Activated CD8-positive, alpha-beta T cell treated with anti-CD3 and anti-CD28 coated beads, Interleukin-2, amount 10 ng/mL, durations not matched to agents 7 days and 5 days (primary cell): ENCODE measurements around the gene SF1. TPM values are rescaled to one million over a fixed set of nuclear protein-coding genes. Genes with fewer than 3 reads are reported as not detected.
"Not testable (repeated sequence)": the region's sequence is repeated elsewhere in the genome, so short reads cannot be mapped to it uniquely, and the experiment has no call there.

Experiments used
- ATAC-seq: fragments of 150-1000 bp; cut with Tn5 transposase; one replicate; pipeline ENCODE4 v1.10.0; 2021; ENCODE audit warnings: moderate library complexity
- CTCF ChIA-PET: fragments of 350-600 bp; sonication (Branson Sonifier 250); formaldehyde crosslinking; loops from one replicate; lab custom pipeline; 2021; ENCODE audit warnings: antibody characterized with exemption; lab: Charles Lee
- POLR2A ChIA-PET: fragments of 350-600 bp; sonication (Branson Sonifier 250); formaldehyde crosslinking; loops from one replicate; lab custom pipeline; 2021; ENCODE audit warnings: antibody characterized with exemption; lab: Charles Lee
- DNase-seq: peaks from one replicate; pipeline ENCODE4 v3.0.0-alpha.2; 2020
- H3K27ac Mint-ChIP-seq: one replicate; pipeline ENCODE4 v1.8.0; 2021; ENCODE audit warnings: mild to moderate bottlenecking, mixed read lengths
- H3K27me3 Mint-ChIP-seq: one replicate; pipeline ENCODE4 v1.8.0; 2021; ENCODE audit warnings: low read depth, mixed read lengths
- H3K36me3 Mint-ChIP-seq: one replicate; pipeline ENCODE4 v1.8.0; 2021; ENCODE audit warnings: low read depth, mixed read lengths
- H3K4me1 Mint-ChIP-seq: one replicate; pipeline ENCODE4 v1.8.0; 2021; ENCODE audit warnings: low read depth, mixed read lengths
- H3K4me3 Mint-ChIP-seq: one replicate; pipeline ENCODE4 v1.8.0; 2021; ENCODE audit warnings: mild to moderate bottlenecking, mixed read lengths
- H3K9me3 Mint-ChIP-seq: one replicate; pipeline ENCODE4 v1.8.0; 2022; ENCODE audit warnings: mixed read lengths; ENCODE audit not compliant: insufficient read depth
- total RNA-seq, 2 experiments: library from RNA; stranded (reverse); gene quantifications; one replicate each; pipeline ENCODE4 v1.2.3, GENCODE V29; 2021

SF1 gene, protein sequence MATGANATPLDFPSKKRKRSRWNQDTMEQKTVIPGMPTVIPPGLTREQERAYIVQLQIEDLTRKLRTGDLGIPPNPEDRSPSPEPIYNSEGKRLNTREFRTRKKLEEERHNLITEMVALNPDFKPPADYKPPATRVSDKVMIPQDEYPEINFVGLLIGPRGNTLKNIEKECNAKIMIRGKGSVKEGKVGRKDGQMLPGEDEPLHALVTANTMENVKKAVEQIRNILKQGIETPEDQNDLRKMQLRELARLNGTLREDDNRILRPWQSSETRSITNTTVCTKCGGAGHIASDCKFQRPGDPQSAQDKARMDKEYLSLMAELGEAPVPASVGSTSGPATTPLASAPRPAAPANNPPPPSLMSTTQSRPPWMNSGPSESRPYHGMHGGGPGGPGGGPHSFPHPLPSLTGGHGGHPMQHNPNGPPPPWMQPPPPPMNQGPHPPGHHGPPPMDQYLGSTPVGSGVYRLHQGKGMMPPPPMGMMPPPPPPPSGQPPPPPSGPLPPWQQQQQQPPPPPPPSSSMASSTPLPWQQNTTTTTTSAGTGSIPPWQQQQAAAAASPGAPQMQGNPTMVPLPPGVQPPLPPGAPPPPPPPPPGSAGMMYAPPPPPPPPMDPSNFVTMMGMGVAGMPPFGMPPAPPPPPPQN
- total RNA-seq = 100 to 1,000 TPM; 421 to 423 TPM

DNA sequence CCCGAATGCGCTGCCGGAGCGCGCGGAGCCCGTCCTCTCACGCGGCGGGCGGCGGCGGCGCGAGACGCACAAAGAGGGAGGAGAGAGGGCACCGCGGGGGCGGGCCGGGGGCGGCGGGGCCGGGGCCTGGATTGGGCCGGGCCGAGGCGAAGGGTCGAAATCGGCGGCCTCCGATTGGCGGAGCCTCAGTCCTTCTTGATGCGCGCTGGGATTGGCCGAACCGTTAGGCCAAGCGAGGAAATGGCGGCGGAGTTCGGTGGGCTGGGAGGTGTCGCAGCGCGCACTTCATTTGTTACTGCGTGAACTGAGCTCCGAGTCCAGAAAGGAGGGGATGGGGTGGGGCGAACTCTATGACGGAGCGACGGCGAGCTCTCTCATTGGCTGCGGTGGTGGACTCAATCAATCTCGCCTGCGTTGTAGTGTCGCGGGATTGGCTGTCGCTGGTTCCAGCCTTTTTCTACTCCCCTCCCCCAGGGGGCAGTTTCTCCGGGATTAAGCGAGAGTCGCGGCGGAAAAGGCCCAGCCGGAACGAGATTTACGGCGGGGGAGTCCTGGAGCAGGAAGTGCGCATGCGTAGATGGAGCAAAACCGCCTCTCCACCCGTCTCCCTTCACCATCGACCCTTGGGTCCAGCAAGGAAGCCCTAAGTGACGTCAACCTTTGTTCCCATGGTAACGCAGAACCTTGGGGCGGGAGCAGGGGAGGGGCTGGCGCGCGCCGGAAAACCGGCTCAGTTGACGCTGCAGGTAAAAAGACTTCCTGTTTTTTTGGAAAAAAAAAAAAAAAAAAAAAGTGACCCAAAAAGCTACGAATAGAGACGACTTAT lies at the start of gene SF1:
Gene SF1 (minus strand): TSS at position 70 of the 826 bp plus-strand sequence. CDS start 150 bp downstream, outside the sequence.
- POLR2A ChIA-PET = interaction anchor here (0.6 to 2.2 kb wide), 13 partner anchors 9 to 507 kb away, joined by 3 to 26 read pairs (median 3); partner anchors contain the start of genes PYGM and RASGRP2
- H3K4me3 Mint-ChIP-seq = peak within 1 kb of the TSS; percentile 89
- peaks cover 58% of the 10 kb centered on the region for H3K4me1 Mint-ChIP-seq
- DNase-seq (peak; percentile 100), ATAC-seq (peak; percentile 89)
- H3K27ac Mint-ChIP-seq = peak within 1 kb of the TSS; percentile 99
- no peaks in the 10 kb centered on the region for H3K9me3 Mint-ChIP-seq
- peaks cover 43% of the 10 kb centered on the region for H3K36me3 Mint-ChIP-seq
- H3K27me3 Mint-ChIP-seq = no peaks in the 10 kb centered on the region
- CTCF ChIA-PET = interaction anchor here (0.7 to 2.3 kb wide), 17 partner anchors 8 to 461 kb away, joined by 3 to 14 read pairs (median 4); partner anchors contain the start of genes MEN1, PRDX5, RASGRP2 and TRMT112

DNA sequence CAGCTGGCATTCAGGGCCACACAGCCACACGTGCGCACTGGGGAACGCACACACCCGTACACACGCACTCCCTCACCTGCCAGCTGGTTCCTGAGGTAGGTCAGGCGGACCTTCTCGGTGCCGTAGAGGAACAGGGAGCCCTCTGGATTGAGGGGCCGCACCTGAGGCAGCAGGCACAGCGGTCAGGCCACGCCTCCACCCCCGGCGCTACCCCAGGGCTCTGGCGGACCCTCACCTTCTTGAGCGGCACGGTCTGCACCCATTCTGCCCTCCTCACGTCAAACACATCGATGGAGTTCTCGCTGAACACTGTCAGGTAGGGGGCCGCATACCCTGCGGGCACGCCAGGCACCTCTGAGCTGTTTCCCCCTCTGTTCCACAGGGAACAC lies 49.1 kb upstream of the SF1 start:
- Mint-ChIP-seq H3K4me3 (no peak overlapping the region), H3K27ac (no peak overlapping the region), H3K27me3 (no peaks in the 10 kb centered on the region)

DNA sequence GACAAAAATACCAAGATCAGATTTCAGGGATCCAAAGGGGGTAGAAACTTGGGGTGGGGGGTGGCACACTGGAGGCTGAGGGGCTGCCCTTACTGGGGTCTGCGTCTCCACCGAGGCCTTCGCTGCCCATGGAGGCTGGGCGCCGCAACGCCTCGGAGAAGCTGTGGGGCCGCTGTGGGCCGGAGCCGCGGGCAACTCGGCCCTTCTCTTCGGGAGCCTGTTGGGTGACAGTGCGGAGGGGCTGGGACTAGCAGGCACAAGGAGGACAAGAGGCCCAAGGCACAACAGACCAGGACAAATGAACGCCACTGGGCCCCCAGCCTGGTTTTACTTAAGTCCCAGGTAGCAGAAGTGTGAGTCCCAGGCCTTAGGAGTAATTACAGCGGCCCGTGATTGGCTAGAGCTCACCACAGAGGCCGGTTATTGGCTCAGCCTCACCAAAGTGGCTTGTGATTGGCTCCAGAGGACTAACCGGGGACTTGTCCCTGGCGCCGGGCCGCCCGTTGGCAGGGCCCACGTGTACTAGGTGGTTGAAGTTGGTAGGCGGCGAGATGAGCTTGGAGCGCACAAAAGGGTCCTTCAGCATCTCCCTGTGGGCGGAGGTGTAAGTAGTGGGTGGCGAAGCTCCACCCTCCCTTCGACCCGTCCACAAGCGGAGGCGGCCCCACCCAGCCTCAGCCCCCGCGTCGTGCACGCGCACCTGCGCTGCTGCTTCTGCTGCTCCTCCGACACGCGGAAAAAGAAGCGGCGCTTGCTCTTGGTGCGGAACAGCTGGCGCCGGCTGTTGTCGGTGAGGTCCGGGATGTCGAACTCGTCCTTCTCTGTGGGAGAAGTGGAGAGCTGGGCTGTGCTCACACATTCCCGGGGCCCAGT lies 48.5 kb upstream of the SF1 start:
- Mint-ChIP-seq H3K4me3 (no peak overlapping the region), H3K4me1 (no peaks in the 10 kb centered on the region), H3K27ac (no peak overlapping the region), H3K36me3 (no peaks in the 10 kb centered on the region), H3K27me3 (no peaks in the 10 kb centered on the region), H3K9me3 (no peaks in the 10 kb centered on the region)
- POLR2A ChIA-PET = interaction anchor here (0.6 kb wide), 1 partner anchor 94 kb away, joined by 3 read pairs; no protein-coding TSS in a partner anchor
- ATAC-seq (no peak), DNase-seq (no peak)
- CTCF ChIA-PET = no interaction called here

More for the DNA sequence above, 49.1 kb upstream of the SF1 start:
- H3K36me3 Mint-ChIP-seq = no peaks in the 10 kb centered on the region
- H3K4me1 Mint-ChIP-seq = no peaks in the 10 kb centered on the region
- POLR2A ChIA-PET = no interaction called here
- ATAC-seq (no peak), DNase-seq (no peak)
- CTCF ChIA-PET = no interaction called here
- H3K9me3 Mint-ChIP-seq = no peaks in the 10 kb centered on the region

DNA sequence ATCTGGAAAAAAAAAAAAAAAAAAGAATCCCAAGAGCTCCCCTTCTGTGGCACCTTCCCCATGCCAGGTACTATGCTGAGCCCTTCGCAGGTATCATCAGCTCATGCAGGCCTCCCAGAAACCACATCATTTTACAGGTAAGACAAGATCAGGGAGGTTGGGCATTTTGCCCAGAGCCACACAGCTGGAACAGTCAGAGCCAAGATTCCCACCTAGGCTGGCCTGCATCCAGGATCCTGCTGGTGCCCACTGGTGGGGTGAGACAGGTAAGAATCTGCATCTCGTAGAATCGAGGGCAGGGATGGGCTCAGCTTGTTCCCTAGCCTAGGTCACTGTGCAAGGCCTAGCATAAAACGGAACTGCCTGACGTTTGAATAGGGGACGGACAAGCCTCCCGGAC lies 47.7 kb upstream of the SF1 start:
- ATAC-seq (no peak), DNase-seq (no peak)
- Mint-ChIP-seq H3K9me3 (no peaks in the 10 kb centered on the region), H3K4me3 (no peak overlapping the region), H3K27ac (no peak overlapping the region), H3K27me3 (no peaks in the 10 kb centered on the region), H3K4me1 (no peaks in the 10 kb centered on the region), H3K36me3 (no peaks in the 10 kb centered on the region)
- POLR2A ChIA-PET = interaction anchor here (0.6 kb wide), 1 partner anchor 95 kb away, joined by 3 read pairs; no protein-coding TSS in a partner anchor
- CTCF ChIA-PET = no interaction called here

DNA sequence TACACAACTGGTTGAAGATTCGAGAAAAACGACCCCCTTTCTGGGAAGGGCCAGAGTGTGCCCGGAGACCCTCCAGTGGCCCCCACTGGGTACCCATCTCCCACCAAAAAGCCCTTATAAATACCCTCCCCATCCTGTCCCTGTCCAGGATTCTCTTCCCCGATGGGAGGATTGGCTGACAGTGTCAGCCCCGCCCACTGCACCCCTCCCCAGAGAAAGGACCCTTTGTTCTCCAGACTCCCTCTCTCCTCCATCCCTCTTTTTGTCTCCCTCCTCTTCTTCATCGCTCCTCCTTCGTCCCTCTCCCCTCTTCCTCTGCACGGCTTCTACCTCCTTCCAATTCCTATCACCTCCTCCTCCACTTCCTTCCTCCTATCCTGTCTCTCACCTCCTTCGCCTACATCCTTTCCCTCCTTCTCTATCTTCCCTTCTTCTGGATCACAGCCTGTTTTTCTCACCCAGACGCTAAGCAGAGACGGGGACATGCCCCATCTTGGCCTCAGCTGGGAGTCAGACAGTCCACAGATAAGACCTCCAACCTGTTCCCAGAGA lies 45.3 kb upstream of the SF1 start:
- CTCF ChIA-PET = no interaction called here
- H3K27ac Mint-ChIP-seq = no peak overlapping the region

DNA sequence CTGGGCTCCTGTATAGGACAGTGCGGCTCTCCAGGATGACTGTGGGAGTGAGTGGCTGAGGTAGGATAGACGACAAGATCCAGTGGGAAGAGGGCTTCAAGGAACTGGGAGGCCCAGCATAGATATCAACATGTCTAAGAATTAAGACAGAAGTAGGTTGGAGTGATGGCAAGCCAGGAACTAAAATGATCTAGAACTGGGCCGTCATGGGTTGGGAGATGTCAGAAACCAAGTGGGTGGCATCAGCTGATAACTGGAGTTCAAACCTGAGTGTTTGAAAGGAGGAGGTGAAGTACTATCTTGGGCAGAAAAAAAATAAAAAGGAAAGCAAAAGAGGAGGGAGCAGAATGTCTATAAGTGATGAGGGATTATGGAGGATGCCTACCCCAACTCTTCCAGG lies 39.1 kb upstream of the SF1 start:
- no peaks in the 10 kb centered on the region for H3K9me3 Mint-ChIP-seq
- H3K4me1 Mint-ChIP-seq = no peaks in the 10 kb centered on the region
- H3K27ac Mint-ChIP-seq = peak overlapping the region; percentile 40
- no peaks in the 10 kb centered on the region for H3K27me3 Mint-ChIP-seq
- H3K36me3 Mint-ChIP-seq = no peaks in the 10 kb centered on the region
- POLR2A ChIA-PET = no interaction called here
- no peak overlapping the region for H3K4me3 Mint-ChIP-seq
- DNase-seq (no peak), ATAC-seq (no peak)
- CTCF ChIA-PET = interaction anchor here (1.2 kb wide), 1 partner anchor 26 kb away, joined by 3 read pairs; the partner anchor contains the start of gene CDC42BPG

More for the DNA sequence above, 45.3 kb upstream of the SF1 start:
- DNase-seq = no peak
- no peaks in the 10 kb centered on the region for H3K4me1 Mint-ChIP-seq
- POLR2A ChIA-PET = no interaction called here
- no peaks in the 10 kb centered on the region for H3K9me3 Mint-ChIP-seq
- H3K36me3 Mint-ChIP-seq = no peaks in the 10 kb centered on the region
- H3K4me3 Mint-ChIP-seq = no peak overlapping the region
- H3K27me3 Mint-ChIP-seq = no peaks in the 10 kb centered on the region
- no peak for ATAC-seq

DNA sequence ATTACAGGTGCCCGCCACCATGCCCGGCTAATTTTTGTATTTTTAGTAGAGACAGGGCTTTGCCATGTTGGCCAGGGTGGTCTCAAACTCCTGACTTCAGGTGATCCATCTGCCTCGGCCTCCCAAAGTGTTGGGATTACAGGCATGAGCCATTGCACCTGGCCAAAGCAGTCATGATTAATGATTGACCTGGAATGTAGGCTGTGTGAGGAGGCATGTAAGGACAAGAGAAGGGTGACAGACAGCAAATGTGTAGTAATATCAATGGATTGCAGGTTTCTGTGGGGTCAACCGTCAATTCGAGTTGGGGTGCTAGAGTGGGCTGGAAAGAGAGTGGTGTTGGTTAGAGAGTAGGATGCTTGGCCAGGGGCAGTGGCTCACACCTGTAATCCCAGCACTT lies 37.1 kb upstream of the SF1 start:
- not testable (repeated sequence) for ATAC-seq, H3K9me3 Mint-ChIP-seq, DNase-seq

DNA sequence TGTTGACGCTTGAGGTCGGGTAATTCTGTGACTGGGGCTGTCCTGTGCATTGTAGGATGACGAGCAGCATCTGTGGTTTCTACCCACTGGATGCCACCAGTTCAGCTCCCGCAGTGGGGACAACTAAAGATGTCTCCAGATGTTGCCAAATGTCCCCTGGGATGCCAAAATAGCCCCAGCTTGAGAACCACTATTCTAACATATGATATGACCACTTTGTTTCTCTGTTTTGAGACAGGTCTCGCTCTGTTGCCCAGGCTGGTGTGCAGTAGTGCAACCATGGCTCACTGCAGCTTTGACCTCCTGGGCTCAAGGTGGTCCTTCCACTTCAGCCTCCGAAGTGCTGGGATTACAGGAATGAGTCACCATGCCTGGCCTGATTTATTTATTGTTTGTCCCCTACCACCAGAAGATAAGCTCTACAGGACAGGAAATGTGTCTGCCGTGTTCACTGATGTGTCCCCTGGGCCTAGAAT lies 36.4 kb upstream of the SF1 start:
- ATAC-seq (no peak), DNase-seq (no peak)
- Mint-ChIP-seq H3K4me3 (no peak overlapping the region), H3K36me3 (peaks cover under 1% of the 10 kb centered on the region), H3K9me3 (no peaks in the 10 kb centered on the region), H3K27me3 (no peaks in the 10 kb centered on the region), H3K27ac (no peak overlapping the region), H3K4me1 (peaks cover 13% of the 10 kb centered on the region)
- ChIA-PET CTCF (no interaction called here), POLR2A (no interaction called here)

More for the DNA sequence above, 37.1 kb upstream of the SF1 start:
- POLR2A ChIA-PET = interaction anchor here (1.0 kb wide), 1 partner anchor 90 kb away, joined by 3 read pairs; no protein-coding TSS in a partner anchor
- H3K27me3 Mint-ChIP-seq, H3K4me3 Mint-ChIP-seq, H3K27ac Mint-ChIP-seq, CTCF ChIA-PET, H3K36me3 Mint-ChIP-seq, H3K4me1 Mint-ChIP-seq: not testable (repeated sequence)

DNA sequence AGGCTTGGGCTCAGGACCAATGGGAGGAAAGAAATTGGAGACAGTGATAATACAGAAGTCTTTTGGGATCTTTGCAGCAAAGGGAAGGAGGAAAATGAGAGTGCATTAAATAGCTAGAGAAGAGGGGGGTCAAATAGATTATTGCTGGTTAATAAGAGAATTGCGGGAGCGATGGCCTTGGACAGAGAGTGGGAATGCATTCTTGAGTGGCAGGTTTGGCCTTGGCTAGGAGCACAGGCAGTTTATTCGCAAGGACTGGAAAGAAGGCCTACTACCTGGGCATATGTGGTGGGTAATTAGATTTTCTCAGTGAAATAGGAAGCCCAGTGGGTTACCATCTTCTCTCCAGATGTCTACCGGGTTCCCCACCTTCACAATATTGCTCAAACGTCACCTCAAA lies 35.5 kb upstream of the SF1 start:
- ATAC-seq (no peak), DNase-seq (no peak)
- ChIA-PET POLR2A (no interaction called here), CTCF (interaction anchor here (0.7 kb wide), 1 partner anchor 1742 kb away, joined by 3 read pairs; no protein-coding TSS in a partner anchor)
- H3K9me3 Mint-ChIP-seq = no peaks in the 10 kb centered on the region
- H3K4me1 Mint-ChIP-seq = peaks cover 22% of the 10 kb centered on the region
- no peak overlapping the region for H3K4me3 Mint-ChIP-seq
- H3K27me3 Mint-ChIP-seq = no peaks in the 10 kb centered on the region
- H3K36me3 Mint-ChIP-seq = peaks cover 7% of the 10 kb centered on the region
- no peak overlapping the region for H3K27ac Mint-ChIP-seq

DNA sequence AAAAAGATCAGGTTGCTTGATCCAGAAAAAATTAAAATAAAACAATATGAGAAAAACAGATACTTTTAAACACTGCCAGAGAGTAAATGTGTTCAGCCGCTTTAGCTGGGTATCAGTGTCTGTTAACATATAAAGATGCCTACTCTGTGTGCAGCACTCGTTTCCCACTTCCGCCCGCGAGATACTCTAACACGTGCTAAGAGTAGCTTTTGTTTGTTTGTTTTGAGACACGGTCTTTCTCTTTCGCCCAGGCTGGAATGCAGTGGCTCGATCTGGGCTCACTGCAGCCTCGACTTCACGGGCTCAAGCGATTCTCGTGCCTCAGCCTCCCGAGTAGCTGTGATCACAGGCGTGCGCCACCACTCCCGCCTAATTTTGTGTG lies 32.5 kb upstream of the SF1 start:
- no peaks in the 10 kb centered on the region for H3K9me3 Mint-ChIP-seq
- POLR2A ChIA-PET = interaction anchor here (0.7 to 2.0 kb wide), 6 partner anchors 34 to 487 kb away, joined by 3 to 6 read pairs (median 3); partner anchors contain the start of genes MRPL49 and RASGRP2
- peak; percentile 76 for DNase-seq
- ATAC-seq = peak; percentile 69
- H3K27me3 Mint-ChIP-seq = no peaks in the 10 kb centered on the region
- H3K4me1 Mint-ChIP-seq = peaks cover 31% of the 10 kb centered on the region
- CTCF ChIA-PET = interaction anchor here (0.6 to 2.1 kb wide), 7 partner anchors 17 to 204 kb away, joined by 3 to 8 read pairs (median 3); partner anchors contain the start of genes ARL2 and SF1
- H3K4me3 Mint-ChIP-seq = peak overlapping the region; percentile 98
- H3K36me3 Mint-ChIP-seq = peaks cover 21% of the 10 kb centered on the region
- peak overlapping the region; percentile 88 for H3K27ac Mint-ChIP-seq
